HepG2 (cell line): ENCODE data around the gene SCGB3A2. TPM values are rescaled to one million over a fixed set of nuclear protein-coding genes. Genes with fewer than 3 reads are reported as not detected.

Experiments
- ATAC-seq: fragments of 200-7000 bp; cut with Tn5 transposase; 3 replicates; pipeline ENCODE4 v1.9.1; 2020; ENCODE audit warnings: mild to moderate bottlenecking, moderate library complexity
- BruUV-seq: library from RNA; stranded (reverse); fragments of 400-500 nt; replicated peaks from 2 replicates; lab custom pipeline; 2021; lab: Mats Ljungman, UMichigan
- CTCF ChIA-PET: fragments of 300-600 bp; formaldehyde crosslinking; extraction: SDS; loops from one replicate; lab custom pipeline; 2021; ENCODE audit warnings: low total read pairs, inconsistent platforms, low intra/inter-chr PET ratio; lab: Yijun Ruan, JAX
- POLR2A ChIA-PET: fragments of 350-600 bp; sonication (Branson Sonifier 250); formaldehyde crosslinking; loops from one replicate; lab custom pipeline; 2020; ENCODE audit warnings: antibody characterized with exemption, inconsistent platforms; lab: Yijun Ruan, JAX
- DNase-seq: peaks from one replicate; pipeline ENCODE4 v3.0.0-alpha.2; 2015; ENCODE audit warnings: low spot score
- FAIRE-seq: peaks from 3 replicates; lab custom pipeline; 2011; peaks lifted over from hg19 to GRCh38; lab: Jason Lieb, UNC
- H2AFZ ChIP-seq: one replicate; pipeline ENCODE4 v1.6.1; 2011; ENCODE audit warnings: low read length, inconsistent platforms
- H3K27ac ChIP-seq: fragments of 300-600 bp; 3 replicates; pipeline ENCODE4 v1.8.0; 2011; ENCODE audit warnings: mixed run types, mild to moderate bottlenecking, mixed read lengths, low read length, inconsistent platforms; ENCODE audit not compliant: insufficient read depth; ENCODE audit errors: extremely low read length
- H3K27me3 ChIP-seq, 2 experiments: fragments of 200-600 bp in 1 of 2; 2 replicates in 1 of 2; 3 replicates in 1 of 2; pipeline versions ENCODE4 v1.6.0 to v1.8.0; 2011; ENCODE audit warnings: low read length in 2 of 2, mild to moderate bottlenecking in 2 of 2, moderate library complexity in 2 of 2, inconsistent platforms in 1 of 2; ENCODE audit not compliant: insufficient read depth in 2 of 2, control insufficient read depth in 1 of 2
- H3K36me3 ChIP-seq, 2 experiments: fragments of 200-600 bp in 1 of 2; replicated peaks in 1 of 2; 2 replicates in 1 of 2; 3 replicates in 1 of 2; pipeline versions ENCODE4 v1.5.1 to v1.8.0; 2011; ENCODE audit warnings: low read length in 2 of 2, inconsistent platforms in 1 of 2; ENCODE audit not compliant: insufficient read depth in 2 of 2, control insufficient read depth in 1 of 2
- H3K4me1 ChIP-seq: 2 replicates; pipeline ENCODE4 v1.5.1; 2012; ENCODE audit warnings: low read length, inconsistent platforms; ENCODE audit not compliant: insufficient read depth
- H3K4me2 ChIP-seq: 2 replicates; pipeline ENCODE4 v1.6.0; 2011; ENCODE audit warnings: low read depth, low read length, inconsistent platforms
- H3K4me3 ChIP-seq, 3 experiments: fragments of 200-600 bp in 1 of 3; sonication (generic), shearing (Covaris generic) in 1 of 3; replicated peaks in 1 of 3; 2 replicates each; pipeline ENCODE4 v1.5.1; 2011 to 2016; ENCODE audit warnings: low read length in 3 of 3, inconsistent platforms in 2 of 3, low read depth in 2 of 3, mild to moderate bottlenecking in 2 of 3, control low read depth in 1 of 3, mixed read lengths in 1 of 3; ENCODE audit not compliant: insufficient read depth in 1 of 3
- H3K79me2 ChIP-seq: one replicate; pipeline ENCODE4 v1.6.1; 2011; ENCODE audit warnings: low read length, inconsistent platforms; ENCODE audit not compliant: insufficient read depth
- H3K9ac ChIP-seq: 2 replicates; pipeline ENCODE4 v1.6.0; 2011; ENCODE audit warnings: mild to moderate bottlenecking, low read depth, low read length, inconsistent platforms; ENCODE audit not compliant: insufficient read depth
- H3K9me3 ChIP-seq: 2 replicates; pipeline ENCODE4 v1.5.1; 2012; ENCODE audit warnings: mild to moderate bottlenecking, low read length
- H4K20me1 ChIP-seq: 2 replicates; pipeline ENCODE4 v1.6.0; 2011; ENCODE audit warnings: inconsistent platforms, mild to moderate bottlenecking, low read length, moderate library complexity; ENCODE audit not compliant: insufficient read depth
- JUN ChIP-seq: sonication (generic); formaldehyde crosslinking; IDR thresholded peaks from 2 replicates; pipeline ENCODE4 v1.4.0; 2020; ENCODE audit warnings: mild to moderate bottlenecking, missing genetic modification reagents
- MNT ChIP-seq: fragments of 450-650 bp; IDR thresholded peaks from 2 replicates; pipeline ENCODE4 v1.6.1; 2016
- NFYB ChIP-seq: sonication (generic); formaldehyde crosslinking; IDR thresholded peaks from 2 replicates; pipeline ENCODE4 v1.4.0; 2020; ENCODE audit warnings: missing genetic modification reagents
- PBX3 ChIP-seq: sonication (generic); formaldehyde crosslinking; IDR thresholded peaks from 2 replicates; pipeline ENCODE4 v1.8.1; 2023; ENCODE audit warnings: missing genetic modification reagents, inconsistent platforms, borderline replicate concordance
- WIZ ChIP-seq: sonication (generic); formaldehyde crosslinking; IDR thresholded peaks from 2 replicates; pipeline ENCODE4 v1.5.1; 2020; ENCODE audit warnings: mild to moderate bottlenecking, missing genetic modification reagents
- ZBTB26 ChIP-seq: IDR thresholded peaks from 2 replicates; pipeline ENCODE4 v1.6.1; 2016; ENCODE audit warnings: missing compliant biosample characterization, missing genetic modification reagents, borderline replicate concordance
- ZBTB46 ChIP-seq: sonication (generic); formaldehyde crosslinking; IDR thresholded peaks from 2 replicates; pipeline ENCODE4 v1.4.0; 2020; ENCODE audit warnings: mild to moderate bottlenecking, missing genetic modification reagents, borderline replicate concordance
- WGBS: methylation state at CpG from one replicate; pipeline ENCODE4 v1.1.6; 2017; ENCODE audit warnings: low lambda C conversion rate; 5-methylcytosine and 5-hydroxymethylcytosine counted together
- in situ Hi-C: cut with HindIII; loops from 2 replicates; pipeline ENCODE4 v1.10.0; 2017; ENCODE audit warnings: low pct_unique_long_range_greater_than_20kb; ENCODE audit not compliant: extremely low pct_ligation_motif_present
- intact Hi-C: fragments of 100-400 bp; cut with micrococcal nuclease; formaldehyde crosslinking; loops from one replicate; pipeline ENCODE4 v1.10.0; 2022; ENCODE audit not compliant: unreplicated experiment
- polyA plus RNA-seq, 8 experiments: library from polyadenylated mRNA; depleted of rRNA in 3 of 8; stranded (reverse) in 7 of 8; unstranded in 1 of 8; fragments of >200 nt; fragmentation: Illumina TruSeq in 4 of 8; extraction: Trizol in 4 of 8; gene quantifications; 2 replicates each; pipeline versions ENCODE4 v1.2.1 to v1.2.3, GENCODE V29; 2011 to 2016; ENCODE audit warnings: low read depth in 4 of 8, missing spikeins in 1 of 8, mixed read lengths in 1 of 8; ENCODE audit not compliant: insufficient read depth in 1 of 8
- total RNA-seq, 5 experiments: library from RNA; depleted of rRNA; stranded (reverse); fragments of >200 nt; fragmentation: Illumina TruSeq; extraction: Trizol; gene quantifications; 2 replicates each; pipeline ENCODE4 v1.2.3, GENCODE V29; 2016; ENCODE audit warnings: low read depth in 1 of 5

Gene SCGB3A2
- total and polyA plus RNA-seq, 2 of the 13 experiments (the other 11 are each of a cell fraction or from before 2014, with no cell fraction given) = not detected

GRCh38 chr5:147860641-147861025, 17.9 kb upstream of the SCGB3A2 start (continued):
- no peak for TF ChIP-seq ZBTB26 (CRISPR knock-in tag)

- Histone ChIP-seq H3K4me2 (no peak overlapping the region), H3K4me3 (no peak overlapping the region), H3K27me3 (no peaks in the 10 kb centered on the region), H3K79me2 (no peaks in the 10 kb centered on the region), H3K9ac (no peak overlapping the region), H3K27ac (no peak overlapping the region), H3K36me3 (no peaks in the 10 kb centered on the region), H3K4me1 (no peaks in the 10 kb centered on the region), H4K20me1 (no peaks in the 10 kb centered on the region), H2AFZ (no peak overlapping the region), H3K9me3 (no peaks in the 10 kb centered on the region)
- POLR2A ChIA-PET = no interaction called here
- in situ Hi-C loops (no loop called here), intact Hi-C loops (no loop called here)
- BruUV-seq = no TSS peak
- WGBS = 30% methylated on average over 3 of the region's 3 CpGs
- TF ChIP-seq NFYB (CRISPR knock-in tag) (no peak), JUN (no peak), WIZ (no peak), PBX3 (CRISPR knock-in tag) (no peak), MNT (no peak), ZBTB46 (no peak)
- DNase-seq = no peak
- no peak for FAIRE-seq
- ATAC-seq = no peak
- CTCF ChIA-PET = no interaction called here
Measured at GRCh38 chr5:147863454-147864158, 14.9 kb upstream of the SCGB3A2 start.
